Epithelial cell of esophagus (primary cell): ENCODE measurements around the gene OASL.
"Not testable (repeated sequence)": the region's sequence is repeated elsewhere in the genome, so short reads cannot be mapped to it uniquely, and the experiment has no call there.

Experiments used
- DNase-seq: peaks from one replicate; pipeline ENCODE4 v3.0.0; 2010; ENCODE audit warnings: low read depth
- H3K4me3 ChIP-seq: 2 replicates; pipeline ENCODE4 v1.5.1; 2011; ENCODE audit warnings: mild to moderate bottlenecking, low read length, control low read depth
- CTCF ChIP-seq: IDR thresholded peaks from 2 replicates; pipeline ENCODE4 v1.5.1; 2011; ENCODE audit warnings: low read depth, mild to moderate bottlenecking, low read length, control low read depth, inconsistent platforms; ENCODE audit not compliant: insufficient read depth; ENCODE audit errors: missing control alignments

OASL gene

DNA sequence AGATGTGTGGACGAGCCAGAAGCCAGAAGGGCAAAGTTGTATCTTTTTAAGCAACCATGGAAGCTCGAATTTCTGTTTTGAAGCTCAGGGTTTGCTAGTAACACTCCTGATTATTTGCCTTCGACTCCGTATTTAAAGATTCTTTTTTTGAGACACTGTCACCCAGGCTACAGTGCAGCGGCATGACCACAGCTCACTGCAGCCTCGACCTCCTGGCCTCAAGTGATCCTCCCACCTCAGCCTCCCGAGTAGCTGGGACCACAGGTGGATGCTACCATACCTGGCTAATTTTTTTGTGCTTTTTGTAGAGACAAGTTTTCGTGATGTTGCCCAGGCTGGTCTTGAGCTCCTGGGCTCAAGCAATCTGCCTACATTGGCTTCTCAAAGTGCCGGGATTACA is 18.7 kb upstream of the OASL start:
- no peak overlapping the region for H3K4me3 ChIP-seq
- no peak for DNase-seq
- TF ChIP-seq CTCF: no peak

- no peak overlapping the region for H3K4me3 ChIP-seq
- no peak for DNase-seq
- no peak for TF ChIP-seq CTCF
Measured at GRCh38 chr12:121053706-121054105, 14.7 kb upstream of the OASL start.

DNA sequence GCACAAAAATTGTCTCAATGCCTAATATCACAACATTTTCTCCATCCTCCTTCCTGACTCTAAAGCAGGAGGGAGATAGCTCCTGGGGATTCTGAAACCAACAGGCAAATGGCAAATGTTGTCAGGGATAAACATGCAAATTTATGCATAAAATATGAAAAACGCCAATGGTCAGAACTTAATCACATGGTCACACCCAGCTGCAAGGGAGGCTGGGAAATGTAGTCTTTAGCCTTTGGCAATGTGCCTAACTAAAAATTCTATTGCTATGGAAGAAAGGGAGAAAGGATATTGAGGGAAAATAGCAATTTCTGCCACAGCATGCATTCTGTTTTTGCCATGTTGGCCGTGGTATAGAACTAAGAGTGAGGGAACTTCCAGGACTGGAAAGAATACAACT is 11.7 kb upstream of the OASL start:
- no peak for DNase-seq
- H3K4me3 ChIP-seq: no peak overlapping the region
- no peak for TF ChIP-seq CTCF

GRCh38 chr12:121048442-121048841 is 9.4 kb upstream of the OASL start:
- no peak for DNase-seq
- TF ChIP-seq CTCF: no peak
- H3K4me3 ChIP-seq: no peak overlapping the region

DNA sequence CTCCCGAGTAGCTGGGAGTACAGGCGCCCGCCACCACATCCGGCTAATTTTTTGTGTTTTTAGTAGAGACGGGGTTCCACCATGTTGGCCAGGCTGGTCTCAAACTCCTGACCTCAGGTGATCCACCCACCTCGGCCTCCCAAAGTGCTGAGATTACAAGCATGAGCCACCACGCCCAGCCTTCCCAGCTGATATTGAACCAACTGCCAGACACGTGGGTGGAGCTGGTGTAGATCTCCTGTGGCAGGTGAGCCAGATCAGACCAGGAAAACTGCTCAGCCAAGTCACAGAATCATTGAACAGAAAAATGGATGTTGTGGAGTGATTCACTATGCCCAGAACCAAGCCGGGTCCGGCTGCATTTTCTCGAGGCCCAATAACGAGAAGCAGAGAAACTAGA is 8.4 kb upstream of the OASL start:
- not testable (repeated sequence) for H3K4me3 ChIP-seq, DNase-seq

GRCh38 chr12:121043067-121043466 is 4.0 kb upstream of the OASL start:
- peak; percentile 11 for DNase-seq
- TF ChIP-seq CTCF: no peak
- no peak overlapping the region for H3K4me3 ChIP-seq

GRCh38 chr12:121036810-121037326 is 2.2 kb downstream of the OASL start:
- TF ChIP-seq CTCF: no peak
- H3K4me3 ChIP-seq: no peak overlapping the region
- DNase-seq: peak; percentile 77
